HG03280 (cell line): ENCODE results near the gene ASB18.

Experiments
- ATAC-seq: cut with Tn5 transposase; IDR thresholded peaks from one replicate; pipeline ENCODE4 v1.9.1; 2021; ENCODE audit warnings: mild to moderate bottlenecking, moderate library complexity; ENCODE audit not compliant: unreplicated experiment

The ASB18 gene

GRCh38 chr2:236242057-236242495 is 22.1 kb downstream of the ASB18 start:
- ATAC-seq: no peak

DNA sequence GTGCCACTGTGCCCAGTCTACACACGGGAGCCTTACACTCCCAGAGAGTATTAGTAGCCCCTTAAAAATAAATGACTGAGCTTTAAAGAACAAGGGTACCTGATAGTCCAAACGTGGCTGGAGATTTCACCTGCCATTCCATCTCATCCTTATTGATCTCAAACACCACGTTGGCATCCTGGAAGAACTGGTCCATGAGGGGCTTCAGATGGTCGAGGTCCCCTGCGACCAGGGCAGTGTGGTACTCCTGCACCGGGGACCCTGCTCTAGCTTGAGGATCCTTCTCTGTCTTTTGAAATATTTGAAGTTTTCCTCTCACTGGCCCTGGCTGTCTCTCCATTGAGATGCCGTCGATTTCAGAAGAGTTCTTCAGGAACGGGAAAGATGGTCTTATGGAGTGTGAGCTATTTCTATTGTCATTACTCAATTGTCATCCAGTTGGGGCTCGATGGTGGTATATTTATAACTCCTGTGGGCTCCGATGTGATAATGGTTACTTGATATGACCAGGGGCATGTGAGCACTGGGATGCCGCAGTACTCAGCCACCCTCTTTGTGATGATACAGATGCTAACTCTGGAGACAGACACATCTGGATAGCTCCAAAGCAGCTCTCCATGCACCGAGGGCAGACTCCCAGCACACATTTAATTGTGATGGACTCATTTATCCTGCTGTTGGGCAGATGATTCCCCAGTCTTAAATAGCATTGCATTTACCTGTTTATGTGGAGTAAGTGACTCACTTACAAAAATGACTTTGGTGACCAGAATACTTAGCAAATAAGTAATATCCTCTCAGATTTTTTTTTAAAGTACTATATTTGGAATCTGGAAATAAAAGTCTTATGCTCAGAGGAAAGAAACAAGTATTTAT is 22.8 kb downstream of the ASB18 start:
- ATAC-seq: no peak

DNA sequence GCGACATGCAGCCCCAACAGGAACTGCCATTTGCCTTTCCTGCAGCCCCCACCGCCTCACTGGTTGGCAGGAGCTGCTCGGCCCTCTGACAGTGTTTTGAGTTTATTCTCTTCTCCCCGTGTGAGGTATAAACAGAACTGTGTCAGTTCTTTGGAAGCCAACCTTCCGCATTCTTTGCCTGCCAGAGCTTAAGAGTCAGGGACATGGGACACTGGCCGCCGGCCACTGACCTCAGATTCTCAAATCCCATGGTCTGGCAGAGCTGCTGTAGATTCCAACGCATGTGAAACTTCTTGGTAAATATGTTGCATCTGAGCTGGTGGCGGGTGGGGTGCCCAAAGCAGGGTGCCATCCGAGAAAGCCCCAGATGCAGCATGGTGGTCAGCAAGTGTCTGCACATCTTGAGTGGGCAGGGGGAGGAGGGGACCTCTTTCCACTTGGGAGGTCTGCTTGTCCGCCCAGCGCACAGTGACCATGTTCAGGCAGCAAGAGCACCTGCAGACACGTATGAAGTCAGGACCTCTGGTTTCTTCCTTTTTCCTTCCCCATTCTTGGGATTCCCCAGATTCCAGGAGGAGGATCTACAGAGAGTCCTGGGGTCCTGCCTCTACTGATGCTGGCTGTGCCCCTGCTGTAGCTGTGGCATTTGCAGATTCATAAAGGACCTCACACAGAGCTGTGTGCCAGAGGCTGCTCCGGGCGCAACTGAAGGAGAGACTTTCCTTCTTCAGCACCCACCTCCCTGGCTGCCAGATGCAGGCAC is 23.8 kb downstream of the ASB18 start:
- ATAC-seq: no peak

DNA sequence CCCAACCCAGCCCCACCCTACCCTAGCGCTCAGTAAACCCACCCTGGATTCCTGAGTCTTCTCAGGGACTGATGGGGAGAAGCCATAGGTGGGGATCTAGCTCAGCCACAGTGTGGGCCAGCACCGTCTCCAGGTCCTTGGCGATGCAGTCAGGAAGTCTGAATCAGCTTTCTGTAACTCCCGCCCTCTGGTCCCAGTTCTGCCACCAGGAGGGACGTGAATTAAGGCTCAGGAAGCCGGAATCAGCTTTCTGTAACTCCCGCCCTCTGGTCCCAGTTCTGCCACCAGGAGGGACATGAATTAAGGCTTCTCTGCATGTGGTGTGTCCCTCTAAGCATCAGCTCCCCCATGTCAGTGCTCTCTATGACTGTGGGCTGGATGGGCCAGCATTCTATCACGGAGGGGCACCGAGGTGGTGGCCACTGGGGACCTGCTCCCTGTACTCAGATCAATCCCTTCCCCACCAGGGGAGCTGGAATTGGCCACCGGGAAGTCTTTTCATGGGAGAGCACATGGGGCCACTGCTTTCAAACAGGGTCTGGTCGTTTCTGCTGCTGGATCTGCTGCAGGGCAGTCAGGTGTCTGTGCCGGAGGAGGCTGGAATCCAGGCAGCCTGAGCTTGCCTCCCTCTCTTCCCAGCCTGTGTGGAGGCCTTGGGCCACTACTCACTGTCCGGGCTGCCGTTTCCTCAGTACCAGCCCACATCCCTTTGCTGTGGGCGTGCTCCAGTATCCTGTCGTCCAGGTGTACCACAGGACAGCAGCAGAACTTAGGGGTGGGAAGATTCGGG is 24.7 kb downstream of the ASB18 start:
- ATAC-seq: no peak

GRCh38 chr2:236238751-236239150 is 25.5 kb downstream of the ASB18 start:
- no peak for ATAC-seq

GRCh38 chr2:236237468-236238190 is 26.6 kb downstream of the ASB18 start:
- ATAC-seq: no peak

DNA sequence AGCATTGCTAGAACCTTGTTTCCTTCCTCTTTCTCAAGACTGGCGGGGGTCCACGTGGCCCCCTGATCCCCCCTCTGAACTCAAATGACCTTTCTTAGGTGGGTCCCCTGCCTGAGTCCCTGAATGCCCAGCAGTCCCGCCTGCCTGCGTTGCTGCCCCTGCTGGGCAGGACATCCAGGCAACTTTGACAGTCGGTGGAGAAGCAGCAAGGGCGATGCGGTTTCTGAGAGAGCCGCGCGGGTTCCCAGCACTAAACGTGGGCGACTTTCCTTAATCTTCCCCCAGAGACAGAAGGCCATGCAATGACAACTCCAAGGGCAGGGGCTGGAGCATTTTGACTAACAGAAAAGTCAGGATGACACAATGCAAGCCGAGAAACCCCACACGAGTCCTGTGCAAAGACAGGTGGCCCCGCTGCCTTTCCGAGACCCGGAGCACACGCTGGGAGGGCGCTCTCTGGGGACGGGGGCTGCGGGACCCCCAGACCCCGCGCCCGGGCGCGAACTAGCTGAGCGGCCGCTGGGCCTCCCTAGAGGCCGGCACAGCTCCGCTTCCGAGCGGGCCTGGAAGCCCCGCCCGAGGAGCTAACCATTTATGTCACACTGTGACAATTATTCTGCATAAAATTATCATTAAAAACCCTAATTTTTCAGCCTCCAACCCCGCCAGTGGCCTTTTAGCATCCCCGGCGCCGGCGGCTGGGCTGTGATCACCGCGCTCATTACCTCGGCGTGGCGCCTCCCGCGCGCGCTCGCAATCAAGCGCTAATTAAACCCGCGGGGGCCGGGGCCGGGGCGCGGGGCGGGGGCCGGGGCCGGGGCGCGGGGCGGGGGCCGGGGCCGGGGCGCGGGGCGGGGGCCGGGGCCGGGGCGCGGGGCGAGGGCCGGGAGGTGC is 27.4 kb downstream of the ASB18 start:
- no peak for ATAC-seq

DNA sequence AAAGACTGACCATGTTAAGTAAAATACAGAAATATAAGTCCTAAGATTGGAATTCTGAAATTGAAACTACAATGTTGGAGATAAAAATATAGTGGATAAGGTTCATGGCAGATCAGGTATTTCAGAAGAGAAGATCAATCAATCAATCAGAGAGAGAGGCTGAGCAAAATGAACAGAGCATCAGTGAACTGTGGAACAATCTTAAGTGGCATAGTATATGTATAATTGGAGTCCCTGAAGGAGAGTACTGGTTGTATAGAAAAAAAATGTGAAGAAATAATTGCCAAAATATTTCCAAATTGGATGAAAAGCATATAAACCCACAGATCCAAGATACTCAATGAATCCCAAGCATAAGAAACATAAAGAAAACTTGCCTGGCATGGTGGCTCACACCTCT is 35.0 kb downstream of the ASB18 start:
- ATAC-seq: no peak

DNA sequence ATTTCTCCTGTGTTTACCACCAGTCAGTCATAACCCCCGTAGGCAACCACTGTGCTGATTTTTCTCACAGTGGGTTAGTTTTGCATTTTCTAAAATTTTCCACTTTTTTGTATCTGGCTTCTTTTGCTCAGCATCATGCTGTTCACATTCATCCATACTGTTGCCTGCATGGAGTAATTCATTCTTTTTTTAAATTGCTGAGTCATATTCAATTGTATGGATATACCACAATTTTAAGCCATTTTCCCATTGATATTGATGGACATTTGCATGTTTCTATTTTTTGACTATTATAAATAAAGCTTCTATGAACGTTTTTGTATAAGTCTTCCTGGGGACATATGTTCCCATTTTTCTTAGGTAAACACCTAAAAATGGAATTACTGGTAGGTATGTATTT is 40.5 kb downstream of the ASB18 start:
- no peak for ATAC-seq

DNA sequence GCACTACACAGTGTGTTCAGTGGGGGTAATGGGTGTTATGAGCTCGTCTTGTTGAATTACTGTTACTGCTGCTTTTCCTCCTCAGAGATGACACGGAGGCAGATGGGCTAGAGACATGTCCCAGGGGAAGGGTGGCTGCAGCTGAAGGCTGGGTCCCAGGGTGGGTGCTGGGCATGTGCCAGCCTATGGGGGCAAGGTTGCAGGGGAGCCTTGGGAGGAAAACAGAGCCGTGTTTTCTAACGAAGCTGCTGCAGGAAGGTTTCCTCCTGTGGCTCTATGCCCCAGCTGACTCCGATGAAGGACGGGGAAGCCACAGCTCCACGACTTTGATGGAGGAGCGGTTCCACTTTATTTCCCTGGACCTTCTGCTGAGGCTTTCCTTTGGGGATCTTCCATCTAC is 42.4 kb downstream of the ASB18 start:
- no peak for ATAC-seq

GRCh38 chr2:236219411-236219810 is 44.8 kb downstream of the ASB18 start:
- no peak for ATAC-seq

DNA sequence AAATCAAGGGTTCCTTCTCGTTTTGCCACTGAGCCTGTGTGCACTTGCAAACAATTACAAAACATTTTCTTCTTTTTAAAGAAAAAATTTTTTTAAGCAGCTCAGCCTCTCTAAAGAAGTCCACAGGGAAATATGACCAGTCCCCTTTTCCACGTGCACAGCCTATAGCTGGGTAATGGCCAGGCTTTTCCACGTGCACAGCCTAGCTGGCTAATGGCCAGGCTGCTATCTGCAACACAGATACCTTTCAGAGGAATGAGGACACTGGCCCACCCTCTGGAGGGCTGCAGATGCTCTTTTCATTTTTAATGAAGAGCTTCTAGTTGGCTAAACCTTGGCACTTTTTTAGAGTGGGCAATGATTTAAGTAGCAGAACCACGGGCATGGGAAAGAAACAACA is 46.3 kb downstream of the ASB18 start:
- ATAC-seq: no peak

GRCh38 chr2:236216711-236217110 is 47.5 kb downstream of the ASB18 start:
- ATAC-seq: no peak

DNA sequence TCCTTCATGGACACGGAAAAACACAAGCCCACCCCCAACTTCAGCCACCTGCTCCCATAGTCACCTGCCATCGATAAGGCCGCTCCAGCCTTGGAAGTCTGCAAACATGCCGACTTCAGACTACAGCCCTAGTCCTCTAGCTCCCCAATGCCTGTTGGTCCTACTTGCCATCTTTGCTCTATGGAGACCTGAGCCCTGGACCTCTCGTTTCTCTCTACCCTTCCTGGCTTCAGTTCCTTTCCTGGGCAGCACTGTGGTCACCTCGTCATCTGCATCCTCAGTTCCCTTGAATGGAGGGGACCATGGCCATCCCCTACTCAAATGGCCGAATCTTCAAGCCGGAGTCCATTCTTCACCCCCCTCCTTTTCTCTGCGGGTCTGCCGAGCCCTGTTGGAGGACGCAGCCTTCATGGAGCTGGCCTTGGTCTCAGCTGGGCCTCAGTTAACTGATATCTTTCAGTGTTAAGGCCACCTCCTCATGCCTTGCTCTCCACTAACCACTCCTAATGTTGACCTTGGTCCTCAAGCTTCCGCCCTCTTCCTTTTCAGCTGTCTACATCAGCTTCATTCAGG is 48.4 kb downstream of the ASB18 start:
- ATAC-seq: no peak

- no peak for ATAC-seq
These were observed 49.0 kb downstream of the ASB18 start for GRCh38 chr2:236215196-236215595.

- no peak for ATAC-seq
These were observed 49.7 kb downstream of the ASB18 start for GRCh38 chr2:236214376-236214995.

- ATAC-seq: no peak
These were observed 52.9 kb downstream of the ASB18 start for GRCh38 chr2:236211296-236211695.

- ATAC-seq: no peak
These were observed 53.7 kb downstream of the ASB18 start for GRCh38 chr2:236210536-236210935.

DNA sequence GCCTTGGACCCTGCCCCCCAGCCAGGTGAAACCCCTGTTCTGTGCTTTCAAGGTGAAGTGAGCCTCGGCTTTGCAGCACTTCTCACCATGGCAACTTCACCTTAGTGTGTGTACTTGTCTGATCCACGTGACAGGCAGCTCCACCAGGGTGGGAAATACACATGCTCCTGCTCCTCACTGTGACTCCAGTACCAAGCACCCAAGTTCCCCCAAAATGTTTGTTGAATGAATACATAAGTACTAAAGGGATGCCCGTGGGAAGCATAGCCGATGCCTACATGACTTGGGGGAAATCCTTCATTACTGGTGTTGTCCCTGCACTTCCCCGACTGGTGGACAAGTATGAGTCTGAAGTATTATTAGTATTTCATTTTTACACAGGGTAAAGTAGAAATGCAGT is 54.2 kb downstream of the ASB18 start:
- no peak for ATAC-seq
